ENCODE results near the gene MCRIP2.

The MCRIP2 gene

GRCh38 chr16:633336-634050 is 8.1 kb upstream of the MCRIP2 start:
- DNase-seq = no peak
- H3K9me3 Mint-ChIP-seq = no peaks in the 10 kb centered on the region
- peaks cover 6% of the 10 kb centered on the region for H3K36me3 Mint-ChIP-seq
- H3K4me3 Mint-ChIP-seq = no peak overlapping the region
- H3K27ac Mint-ChIP-seq = no peak overlapping the region
- H3K27me3 Mint-ChIP-seq = peaks cover 10% of the 10 kb centered on the region
- H3K4me1 Mint-ChIP-seq = peaks cover 12% of the 10 kb centered on the region
- CTCF ChIA-PET = no interaction called here

GRCh38 chr16:634051-634670 is 7.5 kb upstream of the MCRIP2 start:
- CTCF ChIA-PET = no interaction called here
- no peaks in the 10 kb centered on the region for H3K9me3 Mint-ChIP-seq
- H3K27ac Mint-ChIP-seq = no peak overlapping the region

GRCh38 chr16:634996-635395 is 6.6 kb upstream of the MCRIP2 start:
- Mint-ChIP-seq H3K4me3 (peak overlapping the region; percentile 71), H3K27ac (no peak overlapping the region), H3K4me1 (peaks cover 12% of the 10 kb centered on the region), H3K27me3 (peaks cover 10% of the 10 kb centered on the region), H3K36me3 (peaks cover 3% of the 10 kb centered on the region), H3K9me3 (no peaks in the 10 kb centered on the region)
- CTCF ChIA-PET = no interaction called here
- no peak for DNase-seq

More at GRCh38 chr16:634051-634670, 7.5 kb upstream of the MCRIP2 start:
- DNase-seq = no peak
- Mint-ChIP-seq H3K4me1 (peaks cover 12% of the 10 kb centered on the region), H3K27me3 (peaks cover 10% of the 10 kb centered on the region), H3K4me3 (peak overlapping the region; percentile 56), H3K36me3 (peaks cover 3% of the 10 kb centered on the region)

GRCh38 chr16:635573-636205 is 5.9 kb upstream of the MCRIP2 start:
- CTCF ChIA-PET = interaction anchor here (0.6 to 1.1 kb wide), 2 partner anchors 12 to 13 kb away, joined by 3 read pairs; no protein-coding TSS in a partner anchor
- Mint-ChIP-seq H3K36me3 (peaks cover 3% of the 10 kb centered on the region), H3K27ac (peak overlapping the region; percentile 42), H3K4me1 (peaks cover 12% of the 10 kb centered on the region), H3K27me3 (peaks cover 10% of the 10 kb centered on the region), H3K4me3 (peak overlapping the region; percentile 94), H3K9me3 (no peaks in the 10 kb centered on the region)
- DNase-seq = peak; percentile 43

DNA sequence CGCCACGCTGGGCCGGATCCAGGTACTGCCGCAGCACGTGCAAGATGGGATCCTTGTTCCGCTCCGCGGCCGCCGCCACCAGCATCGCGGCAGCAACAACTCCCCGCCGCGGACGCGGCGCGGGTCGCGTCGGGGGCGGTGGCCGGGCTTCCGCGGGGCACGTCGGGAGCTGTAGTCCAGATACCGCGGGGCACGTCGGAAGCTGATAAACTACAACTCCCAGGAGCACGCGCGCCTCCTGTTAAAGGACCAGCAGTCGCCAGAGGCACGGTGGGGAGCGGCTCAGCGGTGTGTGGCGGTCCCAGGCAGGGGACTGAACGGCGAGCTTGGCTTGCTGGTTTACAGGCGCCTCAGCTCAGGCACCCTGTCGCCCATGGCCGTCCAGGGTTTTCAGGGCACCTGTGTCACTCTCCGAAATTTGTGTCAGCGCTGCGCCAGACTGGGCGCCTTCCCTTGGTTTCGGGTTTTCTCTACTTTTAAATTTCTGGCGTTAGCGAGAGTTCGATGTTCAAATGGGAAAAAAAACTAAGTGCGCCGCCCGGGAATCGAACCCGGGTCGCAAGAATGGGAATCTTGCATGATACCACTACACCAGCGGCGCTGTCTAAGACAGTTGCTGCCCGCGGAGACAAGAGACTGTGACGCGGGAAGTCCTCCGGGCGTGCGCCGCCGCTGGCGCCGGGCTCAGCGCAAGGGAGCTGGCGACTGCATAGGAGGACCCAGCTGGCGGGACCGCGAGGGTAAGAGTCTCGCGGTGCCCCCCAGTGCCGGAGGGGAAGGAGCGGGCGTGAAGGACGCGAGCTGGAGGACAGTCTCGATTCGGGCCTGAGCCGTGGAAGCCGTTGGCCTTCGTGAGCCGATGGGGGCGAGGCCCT is 5.2 kb upstream of the MCRIP2 start, which contains the start of gene METTL26:
Gene METTL26, minus strand, starts transcription at position 100 of the 875 bp plus-strand sequence. Its CDS starts 15 bp downstream, at position 85.
- peak within 1 kb of the TSS; percentile 99 for H3K27ac Mint-ChIP-seq
- H3K4me1 Mint-ChIP-seq = peaks cover 12% of the 10 kb centered on the region
- H3K9me3 Mint-ChIP-seq = no peaks in the 10 kb centered on the region
- peak; percentile 96 for DNase-seq
- peak within 1 kb of the TSS; percentile 94 for H3K4me3 Mint-ChIP-seq
- CTCF ChIA-PET = interaction anchor here (0.6 to 1.1 kb wide), 3 partner anchors 11 to 110 kb away, joined by 3 read pairs; no protein-coding TSS in a partner anchor
- H3K27me3 Mint-ChIP-seq = peaks cover 10% of the 10 kb centered on the region
- H3K36me3 Mint-ChIP-seq = peaks cover 3% of the 10 kb centered on the region

- H3K27me3 Mint-ChIP-seq = peaks cover 7% of the 10 kb centered on the region
- CTCF ChIA-PET = interaction anchor here (1.1 kb wide), 2 partner anchors 11 to 111 kb away, joined by 3 read pairs; no protein-coding TSS in a partner anchor
- peaks cover 12% of the 10 kb centered on the region for H3K4me1 Mint-ChIP-seq
- H3K27ac Mint-ChIP-seq = peak overlapping the region; percentile 99
- peak overlapping the region; percentile 94 for H3K4me3 Mint-ChIP-seq
- H3K9me3 Mint-ChIP-seq = no peaks in the 10 kb centered on the region
- H3K36me3 Mint-ChIP-seq = peaks cover 3% of the 10 kb centered on the region
- DNase-seq = peak; percentile 92
These were observed 4.3 kb upstream of the MCRIP2 start for GRCh38 chr16:637081-638018.

DNA sequence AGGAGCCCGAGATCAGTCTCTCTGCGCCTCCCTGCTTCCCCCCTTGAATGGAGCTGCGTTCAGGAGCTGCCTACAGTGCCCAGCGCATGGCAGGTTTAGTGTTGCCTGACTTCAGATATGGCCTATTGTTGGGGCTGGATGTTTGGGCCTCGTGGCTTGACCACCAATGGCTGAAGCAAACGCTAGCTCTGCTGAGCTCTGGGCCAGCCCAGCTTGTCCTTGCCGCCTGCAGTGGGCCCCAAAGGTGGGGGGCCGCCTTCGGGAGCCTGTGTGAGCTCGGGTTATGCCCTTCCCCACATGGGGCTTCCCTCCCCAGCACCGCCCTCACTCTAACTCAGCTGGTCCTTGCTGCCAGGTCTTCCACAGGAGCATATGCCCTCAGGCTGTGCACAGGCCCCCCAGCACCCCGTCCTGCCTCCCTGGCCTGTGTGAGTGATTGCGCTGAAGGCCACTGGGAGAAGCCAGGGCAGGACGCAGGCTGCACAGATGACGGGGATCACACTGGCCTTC is 3.5 kb upstream of the MCRIP2 start:
- peaks cover 3% of the 10 kb centered on the region for H3K36me3 Mint-ChIP-seq
- H3K27me3 Mint-ChIP-seq = peaks cover 7% of the 10 kb centered on the region
- CTCF ChIA-PET = no interaction called here
- H3K4me1 Mint-ChIP-seq = peaks cover 16% of the 10 kb centered on the region
- H3K27ac Mint-ChIP-seq = no peak overlapping the region
- H3K9me3 Mint-ChIP-seq = no peaks in the 10 kb centered on the region
- H3K4me3 Mint-ChIP-seq = peak overlapping the region; percentile 31
- DNase-seq = no peak

GRCh38 chr16:638836-639235 is 2.8 kb upstream of the MCRIP2 start:
- Mint-ChIP-seq H3K27ac (no peak overlapping the region), H3K4me1 (peaks cover 20% of the 10 kb centered on the region), H3K36me3 (peaks cover 3% of the 10 kb centered on the region), H3K4me3 (no peak overlapping the region), H3K9me3 (no peaks in the 10 kb centered on the region), H3K27me3 (peaks cover 7% of the 10 kb centered on the region)
- CTCF ChIA-PET = no interaction called here
- DNase-seq = no peak

DNA sequence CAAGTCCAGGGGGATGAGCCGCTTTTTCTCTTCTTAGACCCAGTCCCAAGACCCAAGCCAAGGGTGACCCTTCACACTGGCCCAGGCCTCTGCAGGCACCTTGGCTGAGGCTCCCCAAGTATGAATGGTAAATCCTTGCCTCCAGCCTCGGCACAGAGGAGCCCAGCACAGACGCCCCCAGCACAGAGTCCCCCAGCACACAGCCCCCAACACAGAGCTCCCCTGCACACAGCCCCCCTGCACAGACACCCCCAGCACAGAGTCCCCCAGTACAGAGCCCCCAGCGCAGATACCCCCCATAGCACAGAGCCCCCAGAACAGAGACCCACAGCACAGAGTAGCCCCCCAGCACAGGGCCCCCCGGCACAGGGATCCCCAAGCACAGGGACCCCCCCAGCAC is 1.0 kb upstream of the MCRIP2 start:
- Mint-ChIP-seq H3K27ac (no peak overlapping the region), H3K27me3 (peaks cover 7% of the 10 kb centered on the region), H3K4me3 (peak overlapping the region; percentile 44), H3K4me1 (peaks cover 16% of the 10 kb centered on the region), H3K9me3 (no peaks in the 10 kb centered on the region), H3K36me3 (peaks cover 3% of the 10 kb centered on the region)
- no peak for DNase-seq
- CTCF ChIA-PET = no interaction called here

DNA sequence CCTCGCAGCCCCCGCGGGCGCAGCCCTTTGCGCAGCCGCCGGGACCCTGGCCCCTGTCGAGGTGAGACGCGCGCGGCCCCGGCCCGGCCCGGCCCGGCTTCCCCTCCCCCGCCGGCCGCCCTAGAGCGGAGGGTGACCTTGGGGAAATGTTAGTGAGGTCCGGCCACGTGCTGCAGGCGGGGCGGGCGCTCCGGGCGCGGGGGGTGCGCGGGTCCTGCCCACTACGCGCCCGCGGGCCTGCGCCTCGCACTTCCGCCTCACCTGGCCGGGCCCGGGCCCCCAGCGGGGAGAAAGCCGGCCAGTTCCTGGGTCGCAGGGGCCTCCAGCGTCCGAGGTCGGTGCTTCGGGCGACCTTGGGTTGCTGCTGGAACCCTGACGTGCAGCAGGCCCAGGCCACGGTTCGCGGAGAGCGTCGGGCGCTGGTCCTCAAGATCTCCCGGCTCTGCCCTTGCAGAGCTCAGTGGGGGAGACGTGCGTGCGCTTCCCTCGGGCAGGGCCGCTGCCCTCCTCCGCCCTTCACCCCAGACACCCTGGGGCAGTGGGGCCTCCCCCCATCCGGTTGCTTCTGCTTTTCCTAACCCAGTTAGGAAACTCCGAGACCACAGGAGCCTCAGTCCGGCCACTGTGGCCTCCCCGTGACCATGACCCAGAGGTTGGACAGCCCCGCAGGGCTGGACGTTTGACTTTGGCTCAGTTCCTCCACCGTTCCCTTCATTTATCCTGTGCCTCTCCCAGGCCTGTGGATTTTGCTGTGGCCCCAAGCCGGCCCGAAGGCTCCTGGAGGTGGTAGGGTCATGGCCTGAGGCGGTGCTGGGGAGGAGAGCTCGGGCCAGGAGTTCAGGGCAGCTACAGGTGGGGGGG is 791 bp downstream of the MCRIP2 start:
- H3K36me3 Mint-ChIP-seq = no peaks in the 10 kb centered on the region
- H3K4me1 Mint-ChIP-seq = peaks cover 12% of the 10 kb centered on the region
- H3K9me3 Mint-ChIP-seq = no peaks in the 10 kb centered on the region
- H3K27ac Mint-ChIP-seq = peak overlapping the region; percentile 33
- CTCF ChIA-PET = no interaction called here
- H3K4me3 Mint-ChIP-seq = peak overlapping the region; percentile 68
- peak; percentile 63 for DNase-seq
- H3K27me3 Mint-ChIP-seq = no peaks in the 10 kb centered on the region

GRCh38 chr16:643050-643368 is 1.4 kb downstream of the MCRIP2 start:
- peak overlapping the region; percentile 68 for H3K4me3 Mint-ChIP-seq
- no peak overlapping the region for H3K27ac Mint-ChIP-seq
- H3K36me3 Mint-ChIP-seq = no peaks in the 10 kb centered on the region
- peaks cover 14% of the 10 kb centered on the region for H3K4me1 Mint-ChIP-seq
- H3K27me3 Mint-ChIP-seq = no peaks in the 10 kb centered on the region
- no peaks in the 10 kb centered on the region for H3K9me3 Mint-ChIP-seq
- CTCF ChIA-PET = no interaction called here
- DNase-seq = no peak

DNA sequence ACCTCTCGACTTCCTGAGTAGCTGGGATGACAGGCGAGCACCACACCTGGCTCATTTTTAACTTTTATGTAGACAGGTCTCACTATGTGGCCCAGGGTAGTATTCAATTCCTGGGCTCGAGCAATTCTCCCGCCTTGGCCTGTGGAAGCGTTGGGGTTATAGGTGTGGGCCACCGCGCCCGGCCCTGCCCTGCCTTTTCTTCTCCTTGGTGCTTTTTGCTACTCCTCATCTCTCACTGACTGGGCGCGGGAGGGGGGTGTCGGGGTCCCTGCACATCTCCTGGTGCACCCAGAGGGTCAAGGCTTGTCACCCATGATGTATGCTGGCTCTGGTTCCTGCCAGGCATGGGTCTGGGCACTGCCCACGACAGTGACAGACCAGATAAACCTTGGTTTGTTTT is 2.9 kb downstream of the MCRIP2 start:
- Mint-ChIP-seq H3K36me3 (no peaks in the 10 kb centered on the region), H3K4me3 (no peak overlapping the region), H3K9me3 (no peaks in the 10 kb centered on the region), H3K27me3 (no peaks in the 10 kb centered on the region), H3K4me1 (peaks cover 19% of the 10 kb centered on the region), H3K27ac (no peak overlapping the region)
- DNase-seq = no peak
- CTCF ChIA-PET = no interaction called here

Data from activated naive CD4-positive, alpha-beta T cell treated with anti-CD3 and anti-CD28 coated beads, Interleukin-2, amount 10 ng/mL, durations not matched to agents 7 days and 5 days (primary cell).